Heart right ventricle (tissue), 16 donors: ENCODE results near the gene TRANK1. TPM values are rescaled to one million over a fixed set of nuclear protein-coding genes. Genes with fewer than 3 reads are reported as not detected.

Experiments
- ATAC-seq, 8 donors: fragments of 200-7000 bp; cut with Tn5 transposase; one replicate each; pipeline ENCODE4 v1.9.1; 2020; ENCODE audit warnings: mild to moderate bottlenecking in 8 of 8, moderate library complexity in 8 of 8, moderate number of reproducible peaks in 1 of 8
- DNase-seq, 2 donors: peaks; one replicate each; pipeline ENCODE4 v3.0.0-alpha.2; 2020
- H3K27ac ChIP-seq, 10 donors: fragments of 200-600 bp; sonication (generic) in 2 of 10; one replicate each; pipeline versions ENCODE4 v1.5.0 to v1.8.0; 2020 to 2022; ENCODE audit warnings: mild to moderate bottlenecking in 3 of 10
- H3K27me3 ChIP-seq, 7 donors: fragments of 200-600 bp; one replicate each; pipeline ENCODE4 v1.8.0; 2021 to 2022; ENCODE audit warnings: mild to moderate bottlenecking in 2 of 7
- H3K36me3 ChIP-seq, 9 donors: fragments of 200-600 bp; sonication (generic) in 1 of 9; one replicate each; pipeline versions ENCODE4 v1.5.0 to v1.8.0; 2020 to 2022; ENCODE audit warnings: mild to moderate bottlenecking in 2 of 9
- H3K4me1 ChIP-seq, 9 donors: fragments of 200-600 bp; sonication (generic) in 1 of 9; one replicate each; pipeline versions ENCODE4 v1.5.0 to v1.8.0; 2020 to 2022; ENCODE audit warnings: mild to moderate bottlenecking in 4 of 9
- H3K4me3 ChIP-seq, 10 donors: fragments of 200-600 bp; sonication (generic) in 2 of 10; one replicate each; pipeline versions ENCODE4 v1.5.0 to v1.8.0; 2020 to 2022; ENCODE audit warnings: mild to moderate bottlenecking in 7 of 10, moderate library complexity in 2 of 10
- H3K9me3 ChIP-seq, 11 donors: fragments of 200-600 bp in 10 of 11; sonication (generic) in 2 of 11; one replicate each; pipeline versions ENCODE4 v1.5.0 to v1.8.0; 2013 to 2022; ENCODE audit warnings: mild to moderate bottlenecking in 2 of 11, control low read depth in 1 of 11, moderate library complexity in 1 of 11
- CTCF ChIP-seq, 9 donors: fragments of 200-600 bp; sonication (generic) in 2 of 9; IDR thresholded peaks; one replicate each; pipeline versions ENCODE4 v1.5.0 to v1.8.0; 2021 to 2022; ENCODE audit warnings: antibody characterized with exemption in 9 of 9, mild to moderate bottlenecking in 5 of 9, moderate library complexity in 1 of 9
- WGBS, 2 donors: extraction: QIAGEN DNeasy Blood & Tissue Kit; methylation state at CpG; one replicate each; pipeline ENCODE4 v1.1.7; 2013; ENCODE audit warnings: inconsistent platforms in 1 of 2; 5-methylcytosine and 5-hydroxymethylcytosine counted together
- intact Hi-C, 10 donors: fragments of 100-400 bp; cut with DNase I; formaldehyde crosslinking; loops; one replicate each; pipeline versions ENCODE4 v1.11.1 to v1.14.2; 2022
- polyA plus RNA-seq, 2 donors: library from polyadenylated mRNA; stranded (reverse); fragments of 200-250 nt; gene quantifications; one replicate each; pipeline ENCODE4 v1.2.3, GENCODE V29; 2013
- total RNA-seq, 10 donors: library from RNA; stranded (reverse); fragmentation: NEBNext Ultra II Directional in 3 of 10; extraction: Animal tissue kit (Norgen Biotek cat#: 25700) in 3 of 10; gene quantifications; one replicate each; pipeline versions ENCODE4 v1.2.1 to v1.2.4, GENCODE V29; 2021 to 2023
- donor health status: Arrhythmogenic right ventricular cardiomyopathy.
- donor health status: ischemic (EF 13 %, LVEDD 7.1; RV severe dilation, severe dysfunction).
- donor health status: healthy with polysubstance abuse.
- donor health status: DM: no; HTN: yes; CAD: no.
- donor health status: DM: no; HTN: no; CAD: no.
- donor health status: ischemic (EF 25% LVEDD 6.9; RV normal size, moderate dysfunction).
- donor health status: ischemic (EF 25% LVEDD 5.7; RV mildly dilated, moderate dysfunction).
- donor health status: healthy.
- donor health status: DM: yes; HTN: yes; CAD: no.
- donor health status: Ischemic cardiomyopathy.
- donor health status: ischemic (EF 35%, LVEDD 5.7; RV mildly dilated, moderate dysfunction).
- donor health status: nonischemic (EF 11% LVEDD 7.7; RV severe dilation, severe dysfunction).
- donor health status: DM: yes; HTN: yes; CAD: no.
- donor health status: PGD.
- donor health status: ischemic (EF 29% LVEDD 5.4; RV normal size, mild dysfunction).
- donor health status: nonischemic (EF 23%, LVEDD 6.1; RV moderate dilation, normal function).

Gene TRANK1
- total and polyA plus RNA-seq, 12 donors, result 1.3 to 20.8 (median 4.9) TPM

- H3K36me3 ChIP-seq, result no peaks in the 10 kb centered on the region
- peaks cover 0 to 24% (median 9%) of the 10 kb centered on the region in 11 donors for H3K9me3 ChIP-seq
- no peaks in the 10 kb centered on the region for H3K27me3 ChIP-seq
- TF ChIP-seq CTCF (IDR thresholded peaks at IDR 0.05), result no peak
- intact Hi-C loops, result no loop called here
- no peak for DNase-seq
- H3K4me3 ChIP-seq, result no peak overlapping the region
- H3K4me1 ChIP-seq, result no peaks in the 10 kb centered on the region
- WGBS, 2 donors, result 95 to 98% methylated on average over 2 of the region's 2 CpGs
- H3K27ac ChIP-seq, result no peak overlapping the region
- no peak for ATAC-seq
Observed at GRCh38 chr3:36804295-36805055, 140.4 kb downstream of the TRANK1 start.

GRCh38 chr3:36803091-36803791, 141.6 kb downstream of the TRANK1 start:
- no peak for TF ChIP-seq CTCF (IDR thresholded peaks at IDR 0.05)
- intact Hi-C loops, result no loop called here
- WGBS, 2 donors, result 94 to 96% methylated on average over 5 of the region's 5 CpGs
- H3K27ac ChIP-seq, result no peak overlapping the region
- no peaks in the 10 kb centered on the region for H3K36me3 ChIP-seq
- H3K4me3 ChIP-seq, result no peak overlapping the region
- no peaks in the 10 kb centered on the region for H3K27me3 ChIP-seq
- peaks cover 0 to 27% (median 9%) of the 10 kb centered on the region in 11 donors for H3K9me3 ChIP-seq
- H3K4me1 ChIP-seq, result no peaks in the 10 kb centered on the region
- no peak for DNase-seq
- ATAC-seq, result no peak

DNA sequence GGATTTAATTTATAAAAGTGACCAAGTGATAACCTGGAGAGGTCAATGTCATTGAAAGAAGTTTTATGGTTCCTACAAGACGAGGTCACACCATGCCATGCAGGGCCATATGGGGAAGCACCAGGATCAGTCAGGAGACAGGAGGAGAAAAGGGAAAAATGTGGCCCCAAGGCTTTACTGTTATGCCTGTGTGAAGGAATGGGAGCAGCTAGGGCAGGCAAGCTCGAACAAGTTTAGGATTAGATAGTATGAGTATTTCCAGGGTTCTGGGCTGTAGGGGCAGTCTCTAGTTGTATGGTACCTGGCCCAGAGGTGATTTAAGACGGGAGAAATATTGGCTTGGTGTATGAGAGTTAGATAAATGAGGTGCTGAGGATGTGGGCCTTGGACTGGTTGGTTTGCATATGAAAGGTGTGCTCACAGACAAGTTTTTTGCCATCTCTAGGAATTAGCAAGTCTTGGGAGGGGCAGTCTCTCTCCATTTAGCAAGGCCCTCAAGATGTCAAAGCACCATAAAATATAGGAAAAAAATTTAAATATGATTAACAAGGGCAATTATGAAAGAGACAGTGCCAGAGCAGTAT, 144.2 kb downstream of the TRANK1 start:
- DNase-seq (no peak), ATAC-seq (no peak)
- Histone ChIP-seq H3K9me3 (peaks cover 0 to 16% (median 4%) of the 10 kb centered on the region in 11 donors), H3K27me3 (no peaks in the 10 kb centered on the region), H3K4me1 (no peaks in the 10 kb centered on the region), H3K27ac (no peak overlapping the region), H3K4me3 (no peak overlapping the region), H3K36me3 (no peaks in the 10 kb centered on the region)
- intact Hi-C loops, result no loop called here
- WGBS, 2 donors, result 84 to 85% methylated on average over 3 of the region's 3 CpGs
- TF ChIP-seq CTCF (IDR thresholded peaks at IDR 0.05), result no peak

DNA sequence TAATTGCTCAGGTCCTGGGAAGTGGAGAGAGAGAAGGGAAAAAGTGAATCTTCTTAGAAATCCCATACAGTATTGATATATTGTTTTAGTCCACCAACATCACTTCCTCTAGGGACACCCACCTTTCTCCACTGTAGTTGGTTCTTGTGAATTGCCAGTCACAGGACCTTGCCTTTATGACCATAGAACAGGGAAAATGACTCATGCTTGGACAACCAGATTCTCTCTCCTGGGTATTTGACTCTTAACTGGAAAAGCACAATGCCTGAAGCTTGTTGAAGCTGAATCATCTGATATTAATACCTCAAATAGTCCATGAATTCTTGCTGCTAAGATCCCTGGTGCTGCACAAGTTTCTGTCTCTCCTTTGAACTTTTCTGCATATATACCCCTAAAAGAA, 148.0 kb downstream of the TRANK1 start:
- TF ChIP-seq CTCF (IDR thresholded peaks at IDR 0.05), result no peak
- Histone ChIP-seq H3K4me1 (no peaks in the 10 kb centered on the region), H3K27ac (no peak overlapping the region), H3K4me3 (no peak overlapping the region), H3K9me3 (peaks cover 0 to 3% (median 0%) of the 10 kb centered on the region in 11 donors), H3K36me3 (no peaks in the 10 kb centered on the region), H3K27me3 (no peaks in the 10 kb centered on the region)
- ATAC-seq, result no peak
- intact Hi-C loops, result no loop called here
- DNase-seq, result no peak
